ENCODE data around the gene ZNF276.

Gene ZNF276

DNA sequence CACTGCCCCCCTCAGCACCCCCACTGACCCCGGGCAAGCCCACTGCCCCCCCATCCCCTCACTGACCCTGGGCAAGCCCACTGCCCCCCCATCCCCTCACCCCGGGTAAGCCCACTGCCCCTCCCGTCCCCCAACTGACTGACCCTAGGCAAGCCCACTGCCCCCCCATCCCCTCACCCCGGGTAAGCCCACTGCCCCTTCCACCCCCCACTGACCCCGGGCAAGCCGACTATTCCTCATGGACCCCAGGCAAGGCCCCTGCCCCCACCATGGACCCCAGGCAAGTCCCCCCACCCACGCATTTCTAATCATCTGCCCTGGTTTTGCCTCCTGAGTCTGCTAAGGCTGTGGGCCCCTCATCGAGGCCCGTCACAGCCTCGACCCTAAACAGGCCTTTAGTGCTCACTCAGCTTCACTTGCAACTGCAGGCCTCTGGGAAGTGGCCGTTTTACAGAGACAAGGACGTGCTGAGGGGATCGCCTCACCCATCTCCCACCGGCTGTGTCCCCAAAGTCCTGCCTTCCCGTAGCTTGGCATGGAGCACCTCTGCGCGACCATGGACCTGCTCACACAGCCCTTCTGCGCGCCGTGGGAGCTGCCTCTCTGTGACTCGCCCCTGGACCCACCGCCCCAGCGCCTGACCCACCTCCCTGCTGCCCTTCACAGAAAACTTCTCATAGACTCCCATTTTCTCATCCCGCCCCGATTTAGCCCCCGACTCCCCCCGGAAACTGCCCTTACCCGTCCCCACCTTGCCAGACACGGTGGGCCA, 4.2 kb upstream of the ZNF276 start:
- DNase-seq, result no peak

DNA sequence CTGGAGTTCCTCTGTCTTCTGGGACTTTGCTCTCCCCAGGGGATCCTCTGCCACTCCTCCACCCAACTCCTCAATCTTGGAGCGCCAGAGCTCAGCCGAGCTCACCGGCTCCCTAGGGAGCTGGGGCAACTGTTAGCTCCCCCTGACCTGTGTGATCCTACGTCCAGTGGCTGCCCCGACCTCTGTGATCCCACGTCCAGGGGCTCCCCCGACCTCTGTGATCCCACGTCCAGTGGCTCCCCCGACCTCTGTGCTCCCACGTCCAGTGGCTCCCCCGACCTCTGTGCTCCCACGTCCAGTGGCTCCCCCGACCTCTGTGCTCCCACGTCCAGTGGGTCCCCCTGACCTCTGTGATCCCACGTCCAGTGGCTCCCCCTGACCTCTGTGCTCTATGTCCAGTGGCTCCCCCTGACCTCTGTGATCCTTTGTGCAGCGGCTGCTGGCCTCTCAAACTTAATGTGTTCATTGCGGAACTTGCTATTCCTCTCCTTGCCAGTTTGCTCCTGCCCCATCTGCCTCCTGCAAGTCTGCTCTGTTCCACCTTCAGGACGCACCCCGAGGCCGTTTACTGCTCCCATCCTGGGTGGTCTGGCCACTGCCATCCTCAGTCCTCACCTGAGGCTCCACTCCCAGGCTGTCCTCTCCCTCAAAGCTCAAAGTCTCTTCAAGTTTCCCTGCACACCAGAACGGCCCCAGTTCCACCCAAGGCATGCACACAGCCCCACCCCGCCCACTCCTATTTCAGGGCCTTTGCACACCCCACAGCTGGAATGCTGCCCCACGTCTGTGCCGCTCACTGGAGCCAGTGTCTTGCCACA, 3.4 kb upstream of the ZNF276 start:
- DNase-seq, result no peak

DNA sequence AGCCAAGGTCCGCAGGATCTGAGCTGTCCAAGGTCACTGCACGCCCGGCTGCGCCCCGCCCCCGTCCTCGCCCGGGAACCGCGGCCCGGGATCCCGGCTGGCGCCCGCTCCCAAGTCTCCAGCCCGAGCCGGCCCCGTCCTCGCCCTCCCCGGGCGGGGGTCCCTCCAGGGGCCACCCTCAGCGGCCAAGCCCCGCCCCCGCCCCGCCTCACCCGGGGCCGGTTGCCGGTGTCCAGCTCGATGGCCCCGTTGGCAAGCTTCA, 855 bp upstream of the ZNF276 start:
- DNase-seq, result no peak

- peak; percentile 90 for DNase-seq
Measured at GRCh38 chr16:89721546-89722391, 432 bp downstream of the ZNF276 start.

DNA sequence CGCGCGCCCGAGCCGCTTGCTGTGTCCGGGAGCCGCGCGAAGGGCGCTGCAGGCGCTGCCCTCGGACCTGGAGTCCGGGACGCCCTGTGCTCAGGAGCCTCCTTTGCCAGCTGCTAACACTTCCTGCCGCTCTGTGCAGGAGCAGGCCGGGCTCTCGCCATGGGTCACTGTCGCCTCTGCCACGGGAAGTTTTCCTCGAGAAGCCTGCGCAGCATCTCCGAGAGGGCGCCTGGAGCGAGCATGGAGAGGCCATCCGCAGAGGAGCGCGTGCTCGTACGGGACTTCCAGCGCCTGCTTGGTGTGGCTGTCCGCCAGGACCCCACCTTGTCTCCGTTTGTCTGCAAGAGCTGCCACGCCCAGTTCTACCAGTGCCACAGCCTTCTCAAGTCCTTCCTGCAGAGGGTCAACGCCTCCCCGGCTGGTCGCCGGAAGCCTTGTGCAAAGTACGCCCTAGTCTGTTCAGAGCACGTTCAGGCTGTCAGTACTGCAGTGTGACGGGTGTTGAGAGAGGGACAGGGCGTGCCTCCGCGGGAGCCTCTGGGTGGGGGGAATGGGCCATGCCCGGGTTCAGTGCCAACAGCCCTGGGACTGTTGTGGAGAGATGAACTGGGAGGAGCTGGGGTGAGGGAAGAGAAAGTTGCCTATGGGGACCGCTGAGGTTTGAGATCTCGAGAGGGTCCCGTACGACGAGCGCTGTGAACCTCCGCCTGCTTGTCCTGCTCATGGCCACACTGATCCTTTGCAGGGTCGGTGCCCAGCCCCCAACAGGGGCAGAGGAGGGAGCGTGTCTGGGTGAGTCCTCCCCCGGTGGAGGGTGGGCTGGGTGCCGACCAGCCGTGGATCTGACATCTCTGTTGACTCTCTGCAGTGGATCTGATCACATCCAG, 1.3 kb downstream of the ZNF276 start:
- DNase-seq, result peak; percentile 84

DNA sequence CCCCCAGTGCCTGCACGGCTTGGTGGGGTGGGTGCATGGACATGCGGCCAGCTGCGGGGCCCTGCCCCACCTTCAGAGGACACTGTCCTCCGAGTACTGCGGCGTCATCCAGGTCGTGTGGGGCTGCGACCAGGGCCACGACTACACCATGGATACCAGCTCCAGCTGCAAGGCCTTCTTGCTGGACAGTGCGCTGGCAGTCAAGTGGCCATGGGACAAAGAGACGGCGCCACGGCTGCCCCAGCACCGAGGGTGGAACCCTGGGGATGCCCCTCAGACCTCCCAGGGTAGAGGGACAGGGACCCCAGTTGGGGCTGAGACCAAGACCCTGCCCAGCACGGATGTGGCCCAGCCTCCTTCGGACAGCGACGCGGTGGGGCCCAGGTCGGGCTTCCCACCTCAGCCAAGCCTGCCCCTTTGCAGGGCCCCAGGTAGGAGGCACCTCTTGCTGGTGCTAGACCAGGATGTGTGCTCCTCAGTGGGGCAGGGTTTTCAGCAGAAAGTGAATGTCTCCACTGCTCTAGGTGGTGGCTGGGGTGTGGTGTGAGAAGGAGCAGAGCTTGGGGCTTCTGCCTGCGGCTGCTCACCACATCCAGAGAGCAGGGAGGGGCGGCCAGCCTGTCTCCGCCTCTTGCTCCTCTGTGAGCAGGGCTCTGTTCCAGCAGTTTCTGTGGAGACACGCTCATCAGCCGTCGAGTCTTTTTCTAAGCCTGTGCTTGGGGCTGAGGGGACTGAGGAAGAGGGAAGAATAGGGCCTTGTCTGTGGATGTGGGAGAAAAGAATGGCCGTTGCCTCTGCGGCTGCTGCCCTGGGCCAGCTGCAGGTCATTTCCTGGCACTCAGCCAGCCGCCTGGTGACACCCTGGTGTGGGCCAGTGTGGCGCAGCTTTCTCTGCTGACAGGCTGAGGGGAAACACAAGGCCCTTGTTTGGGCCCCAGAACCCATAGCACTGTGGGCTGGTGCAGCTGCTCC, 2.2 kb downstream of the ZNF276 start:
- DNase-seq, result peak; percentile 84

DNA sequence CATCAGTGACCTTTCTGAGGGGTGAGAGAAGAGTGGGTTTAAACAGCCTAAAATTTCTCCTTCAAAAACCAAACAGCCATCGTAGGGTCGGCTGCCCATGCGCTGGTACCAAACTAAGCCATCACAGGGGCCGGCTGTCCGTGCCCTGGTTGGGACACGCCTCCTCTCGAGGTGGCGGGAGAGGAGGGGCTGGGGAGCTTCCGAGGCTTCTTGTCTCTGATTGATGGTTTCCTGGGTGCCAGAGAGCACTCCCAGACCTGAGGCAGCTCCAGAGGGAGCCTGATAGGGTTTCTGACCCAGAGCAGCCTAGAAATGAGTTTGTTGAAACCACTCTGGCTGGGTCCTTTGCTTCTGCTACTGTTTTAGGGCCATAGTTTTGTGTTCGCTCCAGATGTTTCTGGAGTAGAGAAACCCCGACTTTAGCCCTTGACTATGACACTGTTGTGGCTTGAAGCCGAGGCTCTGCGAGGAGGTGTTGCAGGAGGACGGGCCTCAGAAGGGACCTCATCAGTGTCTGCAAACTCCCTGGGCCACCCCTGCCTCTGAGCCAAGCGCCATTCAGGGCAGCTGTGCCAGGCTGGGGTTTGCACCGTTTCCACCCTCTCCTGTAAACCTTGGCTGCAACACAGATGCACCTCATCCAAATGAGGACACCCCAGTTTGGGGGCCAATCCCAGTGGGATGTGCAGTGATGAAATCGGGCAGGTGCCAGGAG, 6.2 kb downstream of the ZNF276 start:
- DNase-seq, result no peak

GRCh38 chr16:89729293-89729692, 8.0 kb downstream of the ZNF276 start:
- no peak for DNase-seq

- no peak for DNase-seq
Measured at GRCh38 chr16:89729863-89730593, 8.7 kb downstream of the ZNF276 start.

GRCh38 chr16:89730610-89731234, 9.4 kb downstream of the ZNF276 start:
- no peak for DNase-seq

DNA sequence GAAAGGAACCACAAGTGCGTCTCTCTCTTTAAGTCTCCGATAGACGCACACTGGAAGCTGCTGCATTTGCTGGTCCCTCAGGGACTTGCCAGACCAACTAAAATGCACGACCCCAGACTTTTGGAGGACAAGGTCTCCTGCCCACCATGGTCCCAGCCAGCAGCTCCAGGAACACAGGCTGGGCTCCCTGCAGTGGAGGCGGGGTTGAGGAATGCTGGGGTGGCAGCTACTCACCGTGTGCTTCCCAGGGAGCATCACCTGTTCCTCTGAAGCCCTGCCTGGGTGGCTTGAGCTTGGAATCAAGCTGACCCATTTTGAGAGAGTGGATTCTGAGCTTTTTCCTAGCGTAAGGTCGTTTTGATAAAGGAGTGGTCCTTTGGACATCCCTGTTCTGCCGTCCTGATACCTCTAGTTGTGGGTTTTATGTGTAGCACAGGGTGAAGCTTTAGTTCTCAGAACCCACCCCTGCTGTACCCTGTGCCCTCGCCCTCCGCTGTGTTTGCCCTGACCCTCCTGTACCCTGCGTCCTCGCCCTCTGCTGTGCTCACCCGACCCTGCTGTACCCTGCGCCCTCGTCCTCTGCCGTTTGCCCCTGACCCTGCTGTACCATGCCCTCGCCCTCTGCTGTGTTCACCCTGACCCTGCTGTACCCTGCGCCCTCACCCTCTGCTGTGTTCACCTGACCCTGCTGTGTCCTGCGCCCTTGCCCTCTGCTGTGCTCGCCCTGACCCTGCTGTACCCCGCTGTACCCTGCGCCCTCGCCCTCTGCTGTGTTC, 11.0 kb downstream of the ZNF276 start:
- no peak for DNase-seq

DNA sequence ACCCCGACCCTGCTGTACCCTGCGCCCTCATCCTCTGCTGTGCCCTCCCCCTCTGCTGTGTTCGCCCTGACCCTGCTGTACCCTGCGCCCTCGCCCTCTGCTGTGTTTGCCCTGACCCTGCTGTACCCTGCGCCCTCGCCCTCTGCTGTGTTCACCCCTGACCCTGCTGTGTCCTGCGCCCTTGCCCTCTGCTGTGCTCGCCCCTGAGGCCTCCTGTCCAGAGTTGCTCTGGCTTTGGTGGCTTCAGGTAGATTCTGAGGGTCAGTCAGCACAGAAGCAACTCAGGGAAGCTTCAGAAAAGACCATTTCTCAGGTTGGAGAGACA, 11.5 kb downstream of the ZNF276 start:
- no peak for DNase-seq

DNA sequence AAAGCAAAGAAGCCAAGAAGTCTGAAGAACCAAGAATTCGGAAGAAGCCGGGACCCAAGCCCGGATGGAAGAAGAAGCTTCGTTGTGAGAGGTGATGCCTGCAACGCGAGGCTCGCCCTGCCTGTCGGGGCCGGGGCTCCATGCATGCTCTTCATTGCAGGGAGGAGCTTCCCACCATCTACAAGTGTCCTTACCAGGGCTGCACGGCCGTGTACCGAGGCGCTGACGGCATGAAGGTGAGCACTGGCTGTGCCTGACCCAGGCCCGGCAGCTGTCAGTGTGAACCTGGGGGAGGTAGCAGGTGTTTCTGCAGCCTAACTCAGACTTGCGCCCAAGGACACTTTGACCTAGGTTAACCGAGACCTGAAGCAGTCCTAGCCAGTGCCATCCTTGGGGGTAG, 12.0 kb downstream of the ZNF276 start:
- DNase-seq, result no peak

DNA sequence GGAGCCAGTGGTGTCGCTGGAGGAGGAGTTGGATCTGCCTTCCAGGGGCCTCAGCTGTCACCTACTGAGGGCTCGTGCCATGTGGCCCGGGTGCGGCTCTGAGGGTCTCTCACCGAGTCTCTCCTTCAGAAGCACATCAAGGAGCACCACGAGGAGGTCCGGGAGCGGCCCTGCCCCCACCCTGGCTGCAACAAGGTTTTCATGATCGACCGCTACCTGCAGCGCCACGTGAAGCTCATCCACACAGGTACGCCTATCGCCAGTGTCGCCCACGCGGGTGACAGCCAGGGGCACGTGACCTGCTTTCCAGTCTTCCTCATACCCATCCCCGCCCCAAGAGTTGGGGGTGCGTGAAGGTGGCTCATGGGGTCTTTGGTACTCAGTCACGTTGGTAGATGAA, 12.5 kb downstream of the ZNF276 start:
- DNase-seq, result no peak

DNA sequence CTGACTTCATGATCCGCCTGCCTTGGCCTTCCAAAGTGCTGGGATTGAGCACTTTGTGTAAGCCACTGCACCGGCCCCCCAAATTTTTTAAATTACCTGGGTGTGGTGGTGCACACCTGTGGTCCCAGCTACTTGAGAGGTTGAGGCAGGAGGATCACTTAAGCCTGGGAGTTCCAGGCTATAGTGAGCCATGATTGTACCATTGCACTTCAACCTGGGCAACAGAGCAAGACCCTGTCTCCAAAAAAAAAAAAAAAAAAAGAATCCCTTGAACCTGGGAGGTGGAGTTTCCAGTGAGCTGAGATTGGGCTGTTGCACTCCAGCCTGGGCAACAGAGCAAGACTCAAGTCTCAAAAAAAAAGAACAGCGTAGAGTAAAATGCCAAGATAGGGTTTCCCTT, 15.2 kb downstream of the ZNF276 start:
- no peak for DNase-seq

DNA sequence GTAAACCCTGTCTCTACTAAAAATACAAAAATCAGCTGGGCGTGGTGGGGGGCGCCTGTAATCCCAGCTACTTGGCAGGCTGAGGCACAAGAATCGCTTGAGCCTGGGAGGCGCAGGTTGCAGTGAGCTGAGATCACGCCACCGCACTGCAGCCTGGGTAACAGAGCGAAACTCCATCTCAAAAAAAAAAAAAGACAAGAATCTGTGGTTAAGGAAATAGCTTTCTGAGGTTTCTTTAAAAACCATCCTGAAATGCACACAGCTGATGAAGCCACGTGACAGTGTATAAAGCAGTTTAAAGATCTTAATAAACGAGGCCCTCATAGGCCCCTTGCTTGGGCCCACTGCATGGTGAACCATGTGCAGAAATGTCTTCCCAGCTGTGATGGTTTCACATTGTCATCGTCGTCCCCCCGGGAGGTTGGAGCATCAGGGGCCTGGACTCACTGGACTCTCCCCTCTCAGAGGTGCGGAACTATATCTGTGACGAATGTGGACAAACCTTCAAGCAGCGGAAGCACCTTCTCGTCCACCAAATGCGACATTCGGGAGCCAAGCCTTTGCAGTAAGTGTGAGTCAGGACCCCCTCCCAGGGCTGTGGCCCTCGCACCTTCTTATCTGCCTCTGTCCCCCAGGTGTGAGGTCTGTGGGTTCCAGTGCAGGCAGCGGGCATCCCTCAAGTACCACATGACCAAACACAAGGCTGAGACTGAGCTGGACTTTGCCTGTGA, 16.2 kb downstream of the ZNF276 start:
- peak; percentile 41 for DNase-seq

- no peak for DNase-seq
Measured at GRCh38 chr16:89738072-89738377, 16.7 kb downstream of the ZNF276 start.
